ENCODE results near the gene NAPB.

NAPB gene

DNA sequence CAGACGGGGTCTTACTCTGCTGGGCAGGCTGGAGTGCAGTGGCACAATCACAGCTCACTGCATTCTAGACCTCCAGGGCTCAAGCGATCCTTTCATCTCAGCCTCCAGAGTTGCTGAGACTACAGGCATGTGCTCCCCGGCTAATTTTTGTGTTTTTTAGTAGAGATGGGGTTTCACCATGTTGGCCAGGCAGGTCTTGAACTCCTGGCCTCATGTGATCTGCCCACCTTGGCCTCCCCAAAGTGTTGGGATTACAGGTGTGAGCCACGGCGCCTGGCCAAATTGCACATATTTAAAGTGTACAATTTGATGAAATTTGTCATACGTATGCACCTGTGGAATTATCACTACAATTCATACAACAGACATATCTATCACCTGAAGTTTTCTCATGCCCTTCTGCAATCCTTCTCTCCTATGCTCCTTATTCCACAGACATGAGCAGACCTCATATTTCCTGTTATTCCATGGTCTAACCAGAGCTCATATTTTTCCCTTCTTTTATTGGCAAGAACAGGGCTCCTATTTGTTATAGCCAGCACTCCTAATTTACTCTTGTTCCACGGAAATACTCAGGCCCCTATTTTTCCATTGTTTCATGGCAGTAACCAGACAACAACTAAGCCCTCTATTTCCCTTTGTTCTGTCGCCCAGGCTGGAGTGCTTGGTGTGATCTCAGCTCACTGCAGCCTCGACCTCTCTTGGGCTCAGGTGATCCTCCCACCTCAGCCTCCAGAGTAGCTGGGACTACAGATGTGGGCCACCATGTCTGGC is 16.0 kb upstream of the NAPB start:
- no peak for DNase-seq (ENCODE audit: low read depth)

DNA sequence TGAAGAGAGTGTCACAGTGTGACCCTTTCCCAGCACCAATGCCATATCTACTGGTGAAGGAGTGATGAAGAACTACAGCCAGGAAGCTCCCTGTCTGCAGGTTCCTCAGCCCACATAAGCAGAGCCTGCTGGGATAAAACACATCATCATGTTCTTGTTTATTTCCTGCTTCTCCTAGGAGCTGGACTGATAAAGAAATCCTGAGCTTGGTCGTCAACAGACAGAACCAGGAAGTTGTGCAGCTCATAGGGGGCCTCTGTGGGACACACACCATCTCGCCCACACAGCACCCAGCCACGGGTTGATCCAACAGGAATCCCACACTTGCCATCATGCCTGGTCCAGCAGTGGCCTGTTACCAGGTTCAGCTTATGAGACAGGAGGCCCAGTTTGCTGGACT is 15.4 kb upstream of the NAPB start:
- no peak for DNase-seq (ENCODE audit: low read depth)

DNA sequence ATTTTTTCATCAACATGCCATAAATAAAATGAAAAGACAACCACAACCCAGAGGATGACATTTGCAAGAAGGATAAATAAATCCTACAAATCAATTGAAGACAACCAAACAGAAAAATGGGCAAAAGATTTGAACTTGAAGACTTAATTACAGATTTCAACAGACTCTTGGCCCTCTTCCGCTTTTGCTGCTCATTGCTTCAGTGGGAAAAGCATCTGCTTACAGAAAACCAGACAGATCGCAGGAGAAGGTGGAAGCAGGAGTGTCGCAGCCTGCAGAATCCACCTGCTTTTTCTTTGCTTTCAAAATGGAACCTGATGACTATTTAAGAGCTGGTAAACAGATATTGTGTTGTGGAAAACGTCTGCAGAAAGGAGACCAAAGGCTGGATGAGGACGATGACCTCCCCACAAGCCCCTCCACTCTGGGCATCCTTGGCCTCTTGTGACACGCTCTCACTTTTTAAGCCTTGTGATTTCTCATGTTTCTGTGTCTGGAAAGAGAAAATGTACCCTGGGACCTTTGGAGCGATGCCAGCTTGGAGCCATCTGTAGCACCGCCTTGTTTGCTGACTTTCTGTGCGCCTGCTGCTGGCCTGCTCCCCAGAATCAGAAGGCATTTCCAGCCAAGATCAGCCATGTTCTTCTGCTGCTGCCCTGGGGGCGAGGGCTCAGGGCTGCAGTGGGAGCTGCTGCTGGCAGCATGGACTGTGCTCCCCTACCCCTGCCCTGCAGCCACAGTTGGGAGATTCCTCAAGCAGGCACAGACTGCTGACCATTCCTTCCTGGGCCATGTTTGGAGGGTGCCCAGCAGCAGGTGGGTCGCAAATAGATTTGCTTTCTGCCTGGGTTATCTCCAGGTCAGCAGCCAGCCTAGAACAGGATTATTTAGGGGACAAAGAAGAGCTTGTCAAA is 14.6 kb upstream of the NAPB start:
- no peak for DNase-seq (ENCODE audit: low read depth)

DNA sequence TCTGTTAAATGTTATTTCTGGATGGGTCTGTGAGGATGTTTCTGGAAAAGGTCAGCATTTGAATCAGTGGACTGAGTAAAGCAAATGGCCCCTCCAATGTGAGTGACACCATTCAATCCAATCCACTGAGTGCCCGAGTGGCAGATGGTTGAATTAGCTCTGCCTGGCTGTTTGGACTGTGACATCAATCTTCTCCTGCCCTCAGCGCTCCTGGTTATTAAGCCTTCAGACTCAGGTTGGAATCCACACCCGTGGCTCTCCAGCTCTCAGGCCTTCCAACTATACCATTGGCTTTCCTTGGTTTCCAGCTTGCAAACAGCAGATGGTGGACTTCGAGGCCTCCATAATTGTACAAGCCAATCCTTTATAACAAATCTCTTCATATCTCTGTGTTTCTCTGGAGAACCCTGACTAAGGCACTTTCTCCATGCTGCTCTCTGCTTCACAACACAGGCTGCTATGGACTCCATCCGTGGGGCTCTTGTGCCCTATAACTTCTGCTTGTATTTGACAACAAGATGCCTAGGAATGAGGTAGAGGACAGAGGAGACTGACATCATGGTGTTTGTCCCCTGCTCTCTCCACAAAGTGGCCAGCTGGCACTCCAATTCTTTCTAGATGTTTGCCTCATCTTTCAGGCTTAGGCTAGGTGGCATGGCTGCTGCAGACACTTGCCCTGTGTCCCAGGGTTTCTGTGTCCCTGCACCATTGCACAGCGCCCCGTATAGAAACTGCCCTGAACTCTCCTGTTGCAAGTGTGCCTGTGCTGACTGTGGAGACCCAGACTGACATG is 13.4 kb upstream of the NAPB start:
- DNase-seq (ENCODE audit: low read depth): no peak

DNA sequence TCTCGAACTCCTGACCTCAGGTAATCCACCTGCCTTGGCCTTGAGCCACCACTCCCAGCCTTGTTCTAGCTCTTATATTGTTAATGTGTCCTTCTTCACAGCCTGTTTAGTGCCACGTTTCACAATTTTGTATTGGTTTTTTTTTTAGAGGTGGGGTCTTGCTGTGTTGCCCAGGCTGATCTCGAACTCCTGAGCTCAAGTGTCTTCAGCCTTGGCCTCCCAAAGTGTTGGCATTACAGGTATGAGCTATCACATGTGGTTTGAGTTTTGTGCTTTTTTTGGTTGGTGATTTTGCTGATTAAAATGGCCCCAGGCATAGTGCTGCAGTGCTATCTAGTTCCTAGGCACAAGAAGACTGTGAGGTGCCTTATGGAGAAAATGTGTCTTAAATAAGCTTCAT is 12.3 kb upstream of the NAPB start:
- no peak for DNase-seq (ENCODE audit: low read depth)

DNA sequence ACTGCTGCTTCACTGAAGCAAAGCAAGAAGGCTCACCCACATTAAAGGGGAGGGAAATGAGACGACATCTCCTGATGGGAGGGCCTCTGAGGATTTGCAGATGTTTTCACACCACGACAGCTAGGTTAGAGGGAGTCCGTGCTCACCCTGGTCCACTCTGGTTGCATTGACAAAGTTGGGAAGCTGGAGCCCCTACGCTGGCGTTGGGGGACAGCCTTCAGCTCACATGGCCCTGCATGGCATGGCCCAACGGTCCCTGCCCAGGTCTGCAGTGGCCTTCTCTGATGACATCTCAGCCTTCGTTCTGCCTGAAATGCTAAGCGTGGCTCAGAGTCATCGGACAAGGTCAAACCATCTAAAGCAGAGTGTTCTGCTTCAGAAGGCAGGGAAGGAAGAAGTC is 3.8 kb upstream of the NAPB start:
- DNase-seq (ENCODE audit: low read depth): no peak

DNA sequence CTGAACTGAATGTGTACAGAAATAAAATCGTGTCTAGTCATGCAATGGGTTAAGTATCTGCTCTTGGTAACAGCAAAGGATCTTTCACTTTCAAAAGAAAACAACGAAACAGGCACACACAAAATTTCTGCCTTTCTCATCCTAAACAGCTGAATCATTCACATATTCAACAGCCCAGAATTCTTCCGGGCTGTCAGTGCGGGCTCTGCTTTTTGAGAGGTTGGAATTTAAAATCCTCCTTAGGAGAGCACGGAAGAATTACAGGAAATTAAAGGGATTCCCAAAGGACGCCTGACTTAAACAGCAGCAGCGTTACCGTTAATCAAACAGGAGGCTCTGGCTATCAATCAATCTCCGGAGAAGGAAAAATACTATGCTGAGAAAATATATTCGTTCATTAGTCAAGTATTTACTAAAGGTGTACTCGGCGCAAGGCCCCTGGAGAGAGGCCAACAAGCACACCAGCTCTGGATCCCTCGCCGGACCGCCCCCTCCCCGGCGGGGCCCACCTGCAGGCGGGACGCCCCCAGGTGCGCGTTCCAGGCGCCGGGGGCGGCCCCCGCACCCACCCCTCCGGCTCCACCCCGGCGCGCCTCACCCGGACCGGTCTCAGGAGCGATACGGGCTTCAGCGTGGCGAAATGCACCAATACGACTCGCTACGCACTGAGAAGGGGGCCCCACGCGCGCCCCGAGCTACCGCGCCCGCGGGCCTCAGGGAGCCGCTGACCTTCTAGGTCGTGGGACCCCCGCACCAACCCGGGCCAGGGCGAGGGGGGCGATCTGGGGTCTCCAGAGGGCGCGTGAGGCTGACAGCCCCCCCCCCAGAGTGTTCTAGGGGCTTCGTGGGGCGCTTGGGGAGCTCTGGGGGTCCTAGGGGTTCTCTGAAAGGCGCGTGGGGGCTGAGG is 1.0 kb downstream of the NAPB start:
- peak; percentile 57 for DNase-seq (ENCODE audit: low read depth)

DNA sequence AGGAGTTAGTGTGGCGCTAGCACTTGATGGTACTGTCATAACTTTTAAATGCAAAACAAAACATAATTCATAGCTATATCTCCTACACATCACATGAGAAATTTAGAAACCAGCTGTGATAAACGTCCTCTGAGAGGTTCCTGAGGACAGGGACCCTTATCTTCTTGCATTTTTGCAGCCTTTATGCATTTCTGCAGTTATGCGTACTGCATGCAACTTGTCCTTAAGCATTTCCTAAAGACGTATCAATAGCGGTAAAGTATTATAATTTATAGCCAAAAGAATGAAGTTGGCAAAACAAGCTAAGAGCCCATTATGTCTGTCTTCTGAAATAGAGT is 1.7 kb downstream of the NAPB start:
- DNase-seq (ENCODE audit: low read depth): no peak

DNA sequence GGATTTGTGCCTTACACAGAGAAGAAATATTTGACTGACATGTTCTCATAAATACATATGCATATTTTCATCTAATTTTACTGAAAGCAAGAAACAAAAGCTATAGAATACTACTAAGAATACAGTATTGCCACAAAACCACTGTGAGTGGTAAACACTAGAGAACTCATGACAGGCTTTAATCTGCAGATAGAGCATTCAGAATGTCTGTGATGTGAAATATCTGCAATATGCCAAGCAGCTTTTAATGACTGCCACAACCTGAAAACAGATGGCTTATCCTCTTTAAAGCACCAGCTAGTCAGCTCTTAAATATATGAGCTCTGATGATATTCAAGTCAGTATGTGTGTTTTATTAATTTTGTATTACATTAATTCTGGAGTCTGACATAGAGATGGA is 3.4 kb downstream of the NAPB start:
- DNase-seq (ENCODE audit: low read depth): no peak

DNA sequence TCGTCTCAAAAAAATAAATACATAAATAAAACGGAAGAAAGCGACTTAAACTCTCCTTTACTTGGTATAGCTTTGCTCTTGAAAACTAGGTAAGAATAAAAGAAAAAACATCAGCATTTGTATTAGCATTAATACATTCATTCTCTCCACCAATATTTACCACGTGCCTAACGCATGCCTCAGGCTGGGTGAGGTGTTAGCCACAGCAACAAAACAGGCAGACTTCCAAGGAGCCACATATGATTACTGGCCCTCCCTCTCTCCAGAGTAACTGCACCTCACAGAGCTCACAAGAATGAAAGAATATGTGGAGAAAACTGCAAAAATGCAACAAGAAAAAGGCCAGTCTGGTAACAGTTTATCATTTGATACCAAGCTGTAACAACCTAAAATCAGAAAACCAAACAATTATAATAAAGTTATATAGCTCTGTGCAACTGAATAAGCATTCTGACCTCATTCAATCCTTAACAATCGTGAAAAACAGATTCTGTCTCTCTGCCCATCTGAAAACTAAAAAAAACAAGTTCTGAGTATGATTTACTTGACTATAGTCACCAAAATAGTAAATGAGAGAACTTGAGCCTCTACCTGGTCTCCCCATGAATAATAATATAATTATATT is 5.2 kb downstream of the NAPB start:
- no peak for DNase-seq (ENCODE audit: low read depth)

DNA sequence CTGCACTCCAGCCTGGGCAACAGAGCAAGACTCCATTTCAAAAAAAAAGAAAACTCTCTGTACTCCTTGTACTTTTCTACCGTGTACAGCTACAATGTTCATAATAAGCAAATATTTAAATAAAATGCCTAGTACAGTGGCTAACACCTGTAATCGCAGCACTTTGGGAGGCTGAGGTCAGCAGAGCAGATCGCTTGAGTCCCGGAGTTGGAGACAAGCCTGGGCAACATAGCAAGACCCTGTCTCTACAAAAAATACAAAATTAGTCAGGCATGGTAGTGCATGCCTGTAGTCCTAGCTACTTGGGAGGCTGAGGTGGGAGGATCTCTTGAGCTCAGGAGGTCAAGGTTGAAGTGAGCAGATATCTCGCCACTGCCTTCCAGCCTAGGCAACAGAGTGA is 5.7 kb downstream of the NAPB start:
- DNase-seq (ENCODE audit: low read depth): no peak

DNA sequence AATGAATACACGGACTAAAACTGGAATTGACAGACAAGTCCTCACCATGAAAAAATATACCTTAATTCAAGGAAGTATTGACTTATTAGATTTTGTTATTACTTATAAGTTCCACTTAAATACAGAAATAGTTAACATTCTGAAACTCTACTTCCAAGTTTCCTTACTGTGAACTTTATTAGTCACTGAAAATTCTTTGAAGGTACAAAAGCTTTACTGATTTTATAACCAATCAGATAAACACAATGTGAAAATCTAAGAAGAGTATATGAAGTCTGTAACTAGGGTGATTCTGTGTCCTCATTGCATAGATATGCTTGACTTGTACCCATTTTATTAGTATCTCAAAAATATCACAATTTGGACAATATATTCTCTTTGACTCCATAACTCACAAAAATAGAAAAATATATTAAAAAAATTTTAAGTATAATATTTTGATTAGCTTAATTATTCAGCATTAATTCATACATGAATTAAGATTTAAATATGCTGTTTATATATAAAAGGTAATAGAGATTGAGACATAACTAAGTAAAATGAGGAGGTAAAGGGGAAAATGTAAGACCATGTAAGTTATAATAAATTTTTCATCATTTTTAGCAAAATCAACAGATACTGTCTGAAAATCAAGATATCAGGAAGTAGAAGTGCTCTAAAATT is 6.6 kb downstream of the NAPB start:
- DNase-seq (ENCODE audit: low read depth): no peak

DNA sequence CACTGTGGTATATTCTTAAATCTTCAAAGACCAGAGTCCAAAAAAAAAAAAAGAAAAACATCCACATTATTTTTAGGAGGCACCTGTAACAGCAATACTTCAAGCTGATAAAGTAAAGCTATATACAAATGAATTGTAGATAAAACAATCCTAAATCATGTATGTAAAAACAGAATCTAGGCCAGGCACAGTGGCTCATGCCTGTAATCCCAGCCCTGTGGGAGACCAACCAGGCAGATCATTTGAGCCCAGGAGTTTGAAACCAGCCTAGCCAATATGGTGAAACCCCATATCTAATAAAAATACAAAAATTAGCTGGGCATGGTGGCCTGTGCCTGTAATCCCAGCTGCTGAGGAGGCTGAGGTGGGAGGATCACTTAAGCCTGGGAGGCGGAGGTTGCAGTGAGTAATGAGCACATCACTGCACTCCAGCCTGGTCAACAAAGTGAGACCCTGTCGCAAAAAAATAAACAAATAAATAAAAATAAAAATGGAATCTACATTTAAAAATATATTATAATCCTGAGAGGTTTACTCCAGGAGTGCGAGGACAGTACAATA is 7.3 kb downstream of the NAPB start:
- DNase-seq (ENCODE audit: low read depth): no peak

DNA sequence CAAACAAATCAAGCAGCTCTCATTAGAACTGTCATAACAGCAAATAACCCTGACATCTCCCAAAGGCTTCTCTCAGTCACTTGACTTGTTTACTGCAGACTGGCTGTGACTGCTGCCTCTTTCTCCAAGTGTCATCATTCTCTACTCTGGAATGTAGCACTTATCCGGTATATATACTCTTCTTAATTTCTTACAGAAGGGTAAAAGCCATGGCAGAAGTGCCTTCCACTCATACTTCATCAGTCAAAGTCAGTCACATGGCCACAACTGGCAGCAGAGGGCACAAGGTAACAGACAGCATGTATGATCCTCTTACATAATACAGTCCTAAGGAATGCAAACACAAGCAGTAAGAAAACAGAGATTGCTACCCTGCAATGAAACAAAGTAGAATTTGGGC is 9.3 kb downstream of the NAPB start:
- DNase-seq (ENCODE audit: low read depth): no peak

DNA sequence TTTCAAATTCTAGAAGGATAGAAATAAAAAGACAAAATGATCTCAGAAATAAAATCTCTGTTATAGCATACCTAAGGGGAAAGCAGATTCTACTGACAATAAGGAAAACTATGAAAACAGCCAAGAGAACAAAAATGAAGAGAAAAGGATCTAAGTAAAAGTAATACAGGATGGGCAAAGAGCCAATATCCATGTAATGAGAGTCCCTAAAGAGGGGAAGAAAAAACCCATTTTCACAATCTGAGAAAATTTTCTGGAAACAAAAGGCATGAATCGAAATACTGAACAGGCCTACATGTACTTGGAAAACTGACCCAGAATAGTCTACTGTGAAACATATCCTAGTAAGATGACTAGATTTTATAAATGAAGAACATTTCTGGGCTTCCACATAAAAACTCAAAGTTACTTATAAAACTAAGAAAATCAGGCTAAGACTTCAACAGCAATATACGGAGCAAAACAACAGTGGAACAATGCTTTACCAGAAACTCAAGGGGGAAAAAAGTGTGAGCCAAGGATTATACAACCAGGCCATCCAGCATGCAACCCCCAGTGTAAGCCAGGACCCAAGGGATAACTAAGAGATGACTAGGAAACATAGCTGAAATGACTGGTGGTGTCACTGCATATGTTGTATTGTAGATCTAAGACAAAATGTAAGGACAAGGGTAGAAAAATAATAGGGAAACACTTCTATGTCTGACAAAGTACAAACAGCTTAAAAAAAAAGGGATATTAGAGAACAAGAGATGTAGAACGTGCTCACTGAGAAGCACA is 10.2 kb downstream of the NAPB start:
- DNase-seq (ENCODE audit: low read depth): no peak

DNA sequence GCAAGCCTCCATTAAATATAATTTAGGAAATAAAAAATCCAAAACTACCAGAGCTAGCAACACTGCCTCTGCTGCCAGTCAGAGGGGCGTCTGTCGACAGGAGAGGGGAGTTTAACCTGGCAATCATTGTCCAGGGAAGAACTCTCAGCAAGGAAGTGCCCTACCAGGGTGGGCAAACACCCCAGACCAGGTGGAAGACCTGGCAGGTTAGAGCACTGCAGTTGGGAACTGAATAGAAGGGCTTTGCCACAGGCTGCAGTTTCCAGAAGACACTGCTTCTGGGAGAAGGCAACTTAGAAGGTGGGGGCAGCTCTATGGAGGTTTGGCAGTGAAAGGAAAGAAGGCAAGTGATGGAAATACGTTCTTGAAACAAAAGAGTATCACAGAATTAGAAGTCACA is 11.5 kb downstream of the NAPB start:
- no peak for DNase-seq (ENCODE audit: low read depth)

DNA sequence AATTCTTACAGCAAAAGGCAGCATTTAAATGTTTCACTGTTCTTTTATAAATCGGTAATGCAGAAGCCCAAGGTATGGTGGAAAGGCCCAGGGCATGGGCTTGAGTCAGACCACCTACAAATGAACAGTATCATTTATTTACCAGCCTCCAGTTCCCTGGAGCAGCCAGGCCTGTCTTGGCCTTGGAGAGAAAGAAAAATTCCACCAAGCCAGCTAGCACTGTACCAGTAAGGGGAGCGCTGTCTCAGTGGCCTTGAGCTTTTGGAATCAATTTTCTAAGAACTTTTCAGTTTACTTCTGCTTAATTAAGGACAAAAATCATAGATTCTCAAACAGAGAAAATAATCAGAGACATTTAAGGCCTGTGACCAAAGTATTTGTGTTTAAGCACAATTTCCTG is 12.3 kb downstream of the NAPB start:
- no peak for DNase-seq (ENCODE audit: low read depth)

DNA sequence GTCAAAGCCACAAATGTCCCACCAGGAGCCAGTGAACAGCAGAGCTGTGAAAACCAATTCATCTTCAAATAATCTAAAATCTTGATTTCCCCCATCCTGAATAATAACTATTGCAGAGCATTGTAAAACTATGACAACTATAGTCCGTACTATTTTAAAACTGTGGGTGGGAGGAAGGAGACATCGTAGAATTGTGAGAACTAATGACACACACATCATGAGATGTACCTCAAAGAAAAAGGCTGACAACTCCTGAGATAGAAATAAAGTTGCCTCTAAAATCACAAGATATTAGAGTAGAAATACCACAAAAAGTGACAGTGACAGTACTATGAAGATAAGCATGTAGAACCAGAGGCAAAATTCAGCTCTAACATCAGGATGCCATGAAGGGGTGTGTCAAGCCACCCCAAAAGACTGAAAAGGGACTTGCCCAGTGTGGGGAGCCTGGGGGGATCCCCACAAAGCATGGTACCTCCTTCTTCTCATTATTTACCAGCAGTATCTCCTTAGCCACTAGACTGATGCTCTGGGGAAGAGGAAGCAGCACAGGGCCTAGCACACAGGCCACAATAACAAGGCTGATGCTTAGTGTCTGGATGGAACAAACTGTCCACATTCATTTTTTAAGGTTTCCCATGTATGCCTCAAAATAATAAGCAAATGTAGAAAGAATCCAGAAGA is 13.4 kb downstream of the NAPB start:
- no peak for DNase-seq (ENCODE audit: low read depth)

DNA sequence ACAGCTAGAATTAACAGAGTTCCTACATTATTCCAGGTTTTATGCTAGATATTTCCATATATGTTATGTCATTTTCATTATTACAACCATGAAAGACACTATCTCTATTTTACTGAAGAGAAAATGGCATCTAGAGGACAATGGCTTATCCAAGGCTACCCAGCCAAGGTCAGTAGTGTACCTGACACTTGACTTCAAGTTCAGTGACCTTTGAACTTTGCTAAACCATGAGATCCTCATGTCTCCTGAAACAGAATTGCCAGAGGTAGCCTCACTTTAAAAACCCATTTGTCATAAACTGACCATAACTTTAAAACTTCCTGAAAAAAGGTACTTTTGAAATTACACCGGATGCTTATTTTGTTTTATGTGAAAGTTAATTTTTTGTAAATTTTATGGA is 14.4 kb downstream of the NAPB start:
- DNase-seq (ENCODE audit: low read depth): no peak

All from ELR (cell line).